CD4-positive, alpha-beta T cell treated with Interleukin-2 at 100 ng/mL for 4 hours (primary cell): ENCODE data around the gene PLCXD3.
"Not testable (repeated sequence)": the region's sequence is repeated elsewhere in the genome, so short reads cannot be mapped to it uniquely, and the experiment has no call there.

Experiments
- DNase-seq: peaks from one replicate; pipeline ENCODE4 v3.0.0-alpha.2; 2020; ENCODE audit warnings: low spot score

PLCXD3 gene

GRCh38 chr5:41493490-41494126 is 16.8 kb downstream of the PLCXD3 start:
- DNase-seq: not testable (repeated sequence)

GRCh38 chr5:41485533-41485932 is 24.9 kb downstream of the PLCXD3 start:
- no peak for DNase-seq

- no peak for DNase-seq
These were observed 27.7 kb downstream of the PLCXD3 start for GRCh38 chr5:41482715-41483114.

- no peak for DNase-seq
These were observed 28.2 kb downstream of the PLCXD3 start for GRCh38 chr5:41482173-41482572.

GRCh38 chr5:41471571-41472208 is 38.7 kb downstream of the PLCXD3 start:
- DNase-seq: not testable (repeated sequence)

- DNase-seq: no peak
These were observed 44.8 kb downstream of the PLCXD3 start for GRCh38 chr5:41465493-41466171.

GRCh38 chr5:41459557-41459956 is 50.8 kb downstream of the PLCXD3 start:
- no peak for DNase-seq

- no peak for DNase-seq
These were observed 53.3 kb downstream of the PLCXD3 start for GRCh38 chr5:41457094-41457493.

GRCh38 chr5:41452506-41452905 is 57.9 kb downstream of the PLCXD3 start:
- no peak for DNase-seq

- DNase-seq: no peak
These were observed 62.5 kb downstream of the PLCXD3 start for GRCh38 chr5:41447650-41448510.

GRCh38 chr5:41445937-41446563 is 64.4 kb downstream of the PLCXD3 start:
- no peak for DNase-seq

- no peak for DNase-seq
These were observed 75.1 kb downstream of the PLCXD3 start for GRCh38 chr5:41435276-41435675.

GRCh38 chr5:41433552-41434181 is 76.7 kb downstream of the PLCXD3 start:
- no peak for DNase-seq

- no peak for DNase-seq
These were observed 77.7 kb downstream of the PLCXD3 start for GRCh38 chr5:41432481-41433253.

GRCh38 chr5:41427505-41427904 is 82.9 kb downstream of the PLCXD3 start:
- no peak for DNase-seq

GRCh38 chr5:41425736-41426135 is 84.7 kb downstream of the PLCXD3 start:
- DNase-seq: no peak

- DNase-seq: no peak
These were observed 89.8 kb downstream of the PLCXD3 start for GRCh38 chr5:41420492-41421067.

- DNase-seq: no peak
These were observed 92.0 kb downstream of the PLCXD3 start for GRCh38 chr5:41418220-41419031.

GRCh38 chr5:41416336-41416735 is 94.1 kb downstream of the PLCXD3 start:
- DNase-seq: no peak
